ENCODE results near the gene FOXL2NB.
A peak's percentile ranks its signal among the peaks of the same experiment; 100 is the strongest.

FOXL2NB gene

GRCh38 chr3:138946663-138947494 lies at the start of gene FOXL2NB, which contains the start of gene FOXL2:
Gene FOXL2NB (plus strand): TSS chr3:138947217. CDS start chr3:138947365, 148 bp downstream.
Gene FOXL2 (minus strand): TSS chr3:138947137. CDS start chr3:138946722, 415 bp downstream.
- Histone ChIP-seq H3K4me1 (ENCODE audit: low read depth, poor library complexity, severe bottlenecking) (no peaks in the 10 kb centered on the region), H2AFZ (ENCODE audit: low read depth) (peak within 1 kb of the TSS; percentile 61), H3K4me3 (IDR thresholded peaks at IDR 0.05; ENCODE audit: insufficient read depth, low read depth, low read length) (no peak within 1 kb of the TSS), H3K27me3 (ENCODE audit: insufficient read depth, low read depth) (no peaks in the 10 kb centered on the region), H3K36me3 (ENCODE audit: insufficient read depth) (no peaks in the 10 kb centered on the region), H3K79me2 (ENCODE audit: insufficient read depth, low read depth) (no peaks in the 10 kb centered on the region), H3K27ac (no peak within 1 kb of the TSS), H3K4me2 (peak within 1 kb of the TSS; percentile 13; the same call in 1 of the 2 replicates), H4K20me1 (ENCODE audit: insufficient read depth) (no peaks in the 10 kb centered on the region), H3K9ac (peak within 1 kb of the TSS; percentile 55)
- TF ChIP-seq, protein P1, sequence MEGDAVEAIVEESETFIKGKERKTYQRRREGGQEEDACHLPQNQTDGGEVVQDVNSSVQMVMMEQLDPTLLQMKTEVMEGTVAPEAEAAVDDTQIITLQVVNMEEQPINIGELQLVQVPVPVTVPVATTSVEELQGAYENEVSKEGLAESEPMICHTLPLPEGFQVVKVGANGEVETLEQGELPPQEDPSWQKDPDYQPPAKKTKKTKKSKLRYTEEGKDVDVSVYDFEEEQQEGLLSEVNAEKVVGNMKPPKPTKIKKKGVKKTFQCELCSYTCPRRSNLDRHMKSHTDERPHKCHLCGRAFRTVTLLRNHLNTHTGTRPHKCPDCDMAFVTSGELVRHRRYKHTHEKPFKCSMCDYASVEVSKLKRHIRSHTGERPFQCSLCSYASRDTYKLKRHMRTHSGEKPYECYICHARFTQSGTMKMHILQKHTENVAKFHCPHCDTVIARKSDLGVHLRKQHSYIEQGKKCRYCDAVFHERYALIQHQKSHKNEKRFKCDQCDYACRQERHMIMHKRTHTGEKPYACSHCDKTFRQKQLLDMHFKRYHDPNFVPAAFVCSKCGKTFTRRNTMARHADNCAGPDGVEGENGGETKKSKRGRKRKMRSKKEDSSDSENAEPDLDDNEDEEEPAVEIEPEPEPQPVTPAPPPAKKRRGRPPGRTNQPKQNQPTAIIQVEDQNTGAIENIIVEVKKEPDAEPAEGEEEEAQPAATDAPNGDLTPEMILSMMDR (conservative IDR thresholded peaks at IDR 0.05; ENCODE audit: low read depth, low read length) = no peak

DNA sequence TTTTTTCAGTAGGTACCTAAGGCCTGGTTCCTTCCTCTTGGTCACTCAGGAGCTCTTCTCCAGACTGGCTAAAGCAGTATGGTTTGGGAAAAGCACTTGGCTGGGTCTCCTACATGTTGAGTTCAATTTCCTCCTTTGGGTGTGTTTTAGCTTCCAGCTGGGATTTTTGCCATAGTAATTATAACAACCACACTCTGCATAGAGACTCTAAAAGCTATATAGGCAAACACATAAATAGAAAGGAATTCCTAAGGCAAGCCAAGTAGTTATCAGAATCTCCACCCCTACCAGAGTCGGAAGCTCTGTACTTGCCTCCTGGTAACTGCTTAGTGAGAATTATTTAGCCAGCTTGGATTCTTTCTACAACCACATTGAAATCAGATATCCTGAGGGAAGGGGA lies 48.7 kb upstream of the FOXL2NB start:
- Histone ChIP-seq H3K4me2 (no peak overlapping the region), H3K79me2 (ENCODE audit: insufficient read depth, low read depth) (no peaks in the 10 kb centered on the region), H3K4me1 (ENCODE audit: low read depth, poor library complexity, severe bottlenecking) (peaks cover 4% of the 10 kb centered on the region), H3K36me3 (ENCODE audit: insufficient read depth) (no peaks in the 10 kb centered on the region), H3K27ac (no peak overlapping the region), H4K20me1 (ENCODE audit: insufficient read depth) (no peaks in the 10 kb centered on the region), H3K9ac (no peak overlapping the region), H3K27me3 (ENCODE audit: insufficient read depth, low read depth) (no peaks in the 10 kb centered on the region), H3K4me3 (IDR thresholded peaks at IDR 0.05; ENCODE audit: insufficient read depth, low read depth, low read length) (no peak overlapping the region), H2AFZ (ENCODE audit: low read depth) (no peak overlapping the region)
- TF ChIP-seq, protein P1 (conservative IDR thresholded peaks at IDR 0.05; ENCODE audit: low read depth, low read length) = no peak

GRCh38 chr3:138898708-138899107 lies 48.3 kb upstream of the FOXL2NB start:
- no peak overlapping the region for H3K4me3 ChIP-seq (IDR thresholded peaks at IDR 0.05; ENCODE audit: insufficient read depth, low read depth, low read length)
- no peaks in the 10 kb centered on the region for H3K4me1 ChIP-seq (ENCODE audit: low read depth, poor library complexity, severe bottlenecking)
- no peak overlapping the region for H2AFZ ChIP-seq (ENCODE audit: low read depth)
- H3K4me2 ChIP-seq = no peak overlapping the region
- no peak overlapping the region for H3K27ac ChIP-seq
- H4K20me1 ChIP-seq (ENCODE audit: insufficient read depth) = no peaks in the 10 kb centered on the region
- H3K9ac ChIP-seq = no peak overlapping the region
- H3K79me2 ChIP-seq (ENCODE audit: insufficient read depth, low read depth) = no peaks in the 10 kb centered on the region
- TF ChIP-seq, protein P1 (conservative IDR thresholded peaks at IDR 0.05; ENCODE audit: low read depth, low read length) = no peak
- no peaks in the 10 kb centered on the region for H3K27me3 ChIP-seq (ENCODE audit: insufficient read depth, low read depth)
- no peaks in the 10 kb centered on the region for H3K36me3 ChIP-seq (ENCODE audit: insufficient read depth)

- Histone ChIP-seq H4K20me1 (ENCODE audit: insufficient read depth) (no peaks in the 10 kb centered on the region), H3K36me3 (ENCODE audit: insufficient read depth) (no peaks in the 10 kb centered on the region), H3K27me3 (ENCODE audit: insufficient read depth, low read depth) (no peaks in the 10 kb centered on the region), H3K27ac (no peak overlapping the region), H3K9ac (no peak overlapping the region), H2AFZ (ENCODE audit: low read depth) (no peak overlapping the region), H3K4me1 (ENCODE audit: low read depth, poor library complexity, severe bottlenecking) (no peaks in the 10 kb centered on the region), H3K4me3 (IDR thresholded peaks at IDR 0.05; ENCODE audit: insufficient read depth, low read depth, low read length) (no peak overlapping the region), H3K79me2 (ENCODE audit: insufficient read depth, low read depth) (no peaks in the 10 kb centered on the region), H3K4me2 (no peak overlapping the region)
- TF ChIP-seq, protein P1 (conservative IDR thresholded peaks at IDR 0.05; ENCODE audit: low read depth, low read length) = no peak
Observed at GRCh38 chr3:138899351-138899991, 47.5 kb upstream of the FOXL2NB start.

Data from KMS-11 (cell line).